SK-N-SH treated with all-trans-retinoic acid at 6 μM for 48 hours (cell line): ENCODE measurements around the gene CNPPD1.

Experiments used
- ATAC-seq: fragments of 200-7000 bp; cut with Tn5 transposase; 3 replicates; pipeline ENCODE4 v1.9.1; 2020; ENCODE audit warnings: mild to moderate bottlenecking, moderate library complexity
- ARNTL ChIP-seq: fragments of 450-650 bp; formaldehyde crosslinking; IDR thresholded peaks from 2 replicates; pipeline ENCODE4 v1.5.0; 2020; ENCODE audit warnings: low read depth, mild to moderate bottlenecking, moderate library complexity, borderline replicate concordance
- BACH2 ChIP-seq: fragments of 250-450 bp; sonication (Bioruptor Pico); IDR thresholded peaks from 2 replicates; pipeline ENCODE4 v1.9.0; 2021; ENCODE audit warnings: mild to moderate bottlenecking, borderline replicate concordance
- CREB5 ChIP-seq: fragments of 250-450 bp; sonication (Bioruptor Pico); IDR thresholded peaks from 2 replicates; pipeline ENCODE4 v1.5.1; 2020; ENCODE audit warnings: low read depth, mild to moderate bottlenecking, moderate library complexity
- CSDC2 ChIP-seq: fragments of 250-450 bp; sonication (Bioruptor Pico); IDR thresholded peaks from 2 replicates; pipeline ENCODE4 v1.5.0; 2020; ENCODE audit warnings: mild to moderate bottlenecking, moderate library complexity
- CSRNP3 ChIP-seq: fragments of 250-450 bp; sonication (Bioruptor Pico); IDR thresholded peaks from 2 replicates; pipeline ENCODE4 v1.5.1; 2021; ENCODE audit warnings: mild to moderate bottlenecking, moderate library complexity
- ESRRG ChIP-seq: fragments of 250-450 bp; sonication (Bioruptor Pico); IDR thresholded peaks from 2 replicates; pipeline ENCODE4 v1.6.1; 2021; ENCODE audit warnings: mild to moderate bottlenecking
- GLIS3 ChIP-seq: fragments of 250-450 bp; sonication (Bioruptor Pico); IDR thresholded peaks from 2 replicates; pipeline ENCODE4 v1.5.0; 2020; ENCODE audit warnings: mild to moderate bottlenecking, moderate library complexity
- ISL1 ChIP-seq: fragments of 250-450 bp; sonication (Bioruptor Pico); IDR thresholded peaks from 2 replicates; pipeline ENCODE4 v2.1.2; 2022; ENCODE audit warnings: mild to moderate bottlenecking, moderate library complexity
- PATZ1 ChIP-seq: fragments of 250-450 bp; sonication (Bioruptor Pico); IDR thresholded peaks from 2 replicates; pipeline ENCODE4 v1.8.0; 2020; ENCODE audit warnings: mild to moderate bottlenecking, moderate library complexity, borderline replicate concordance
- POU6F1 ChIP-seq: fragments of 250-450 bp; sonication (Bioruptor Pico); IDR thresholded peaks from 2 replicates; pipeline ENCODE4 v1.8.0; 2021; ENCODE audit warnings: low read depth, mild to moderate bottlenecking, moderate library complexity, borderline replicate concordance
- PPARA ChIP-seq: fragments of 250-450 bp; sonication (Bioruptor Pico); IDR thresholded peaks from 2 replicates; pipeline ENCODE4 v1.5.0; 2020; ENCODE audit warnings: mild to moderate bottlenecking, borderline replicate concordance
- RARB ChIP-seq: fragments of 250-450 bp; sonication (Bioruptor Pico); IDR thresholded peaks from 2 replicates; pipeline ENCODE4 v1.8.0; 2021; ENCODE audit warnings: mild to moderate bottlenecking, moderate library complexity
- SNAI2 ChIP-seq: fragments of 250-450 bp; sonication (Bioruptor Pico); IDR thresholded peaks from 2 replicates; pipeline ENCODE4 v1.5.0; 2020; ENCODE audit warnings: mild to moderate bottlenecking, moderate library complexity
- TCF4 ChIP-seq: fragments of 250-450 bp; sonication (Bioruptor Pico); IDR thresholded peaks from 2 replicates; pipeline ENCODE4 v1.8.0; 2021; ENCODE audit warnings: mild to moderate bottlenecking, moderate library complexity, borderline replicate concordance
- TOX ChIP-seq: fragments of 250-450 bp; sonication (Bioruptor Pico); IDR thresholded peaks from 2 replicates; pipeline ENCODE4 v1.8.0; 2021; ENCODE audit warnings: mild to moderate bottlenecking, moderate library complexity, borderline replicate concordance
- TSHZ2 ChIP-seq: fragments of 250-450 bp; sonication (Bioruptor Pico); IDR thresholded peaks from 2 replicates; pipeline ENCODE4 v1.5.0; 2020; ENCODE audit warnings: mild to moderate bottlenecking, moderate library complexity
- ZC3H10 ChIP-seq: fragments of 250-450 bp; sonication (Bioruptor Pico); IDR thresholded peaks from 2 replicates; pipeline ENCODE4 v1.5.1; 2021; ENCODE audit warnings: mild to moderate bottlenecking, moderate library complexity
- ZFP3 ChIP-seq: fragments of 250-450 bp; sonication (Bioruptor Pico); IDR thresholded peaks from 2 replicates; pipeline ENCODE4 v1.5.0; 2020; ENCODE audit warnings: mild to moderate bottlenecking, moderate library complexity
- ZFP30 ChIP-seq: fragments of 450-650 bp; formaldehyde crosslinking; IDR thresholded peaks from 2 replicates; pipeline ENCODE4 v1.5.0; 2022; ENCODE audit warnings: mild to moderate bottlenecking, moderate library complexity
- ZNF565 ChIP-seq: fragments of 450-650 bp; formaldehyde crosslinking; conservative IDR thresholded peaks from 2 replicates; pipeline ENCODE4 v1.5.0; 2020; ENCODE audit warnings: low read depth, mild to moderate bottlenecking, moderate library complexity
- ZNF70 ChIP-seq: fragments of 450-650 bp; formaldehyde crosslinking; IDR thresholded peaks from 2 replicates; pipeline ENCODE4 v1.5.0; 2020; ENCODE audit warnings: mild to moderate bottlenecking, moderate library complexity
- ZNF8 ChIP-seq: fragments of 450-650 bp; formaldehyde crosslinking; IDR thresholded peaks from 2 replicates; pipeline ENCODE4 v1.5.0; 2020; ENCODE audit warnings: mild to moderate bottlenecking, moderate library complexity

The CNPPD1 gene

GRCh38 chr2:219140722-219141121 is 36.0 kb downstream of the CNPPD1 start:
- no peak for ATAC-seq
- TF ChIP-seq POU6F1 (CRISPR knock-in tag): no peak

- ATAC-seq: no peak
- TF ChIP-seq CSDC2 (no peak), ZNF8 (CRISPR knock-in tag) (no peak), POU6F1 (CRISPR knock-in tag) (no peak), ZC3H10 (CRISPR knock-in tag) (no peak), CSRNP3 (CRISPR knock-in tag) (no peak), SNAI2 (CRISPR knock-in tag) (no peak), ZFP30 (CRISPR knock-in tag) (no peak), ARNTL (CRISPR knock-in tag) (no peak), PATZ1 (CRISPR knock-in tag) (no peak), CREB5 (CRISPR knock-in tag) (no peak), TCF4 (CRISPR knock-in tag) (no peak), GLIS3 (CRISPR knock-in tag) (no peak), ISL1 (no peak)
These were observed 42.7 kb downstream of the CNPPD1 start for GRCh38 chr2:219133976-219134375.

- no peak for ATAC-seq
- TF ChIP-seq ZNF70 (CRISPR knock-in tag) (no peak), TCF4 (CRISPR knock-in tag) (no peak), GLIS3 (CRISPR knock-in tag) (no peak), CSDC2 (no peak), ZC3H10 (CRISPR knock-in tag) (no peak), ZFP30 (CRISPR knock-in tag) (no peak), ZFP3 (CRISPR knock-in tag) (no peak), TSHZ2 (CRISPR knock-in tag) (no peak), ZNF565 (CRISPR knock-in tag) (no peak), SNAI2 (CRISPR knock-in tag) (no peak), TOX (CRISPR knock-in tag) (no peak), CREB5 (CRISPR knock-in tag) (no peak), PPARA (CRISPR knock-in tag) (no peak), BACH2 (CRISPR knock-in tag) (no peak), POU6F1 (CRISPR knock-in tag) (no peak), ESRRG (CRISPR knock-in tag) (no peak), RARB (CRISPR knock-in tag) (no peak)
These were observed 45.0 kb downstream of the CNPPD1 start for GRCh38 chr2:219131744-219132143.
